Measurements from ENCODE around the gene PRDM7. TPM values are rescaled to one million over a fixed set of nuclear protein-coding genes. Genes with fewer than 3 reads are reported as not detected.

The PRDM7 gene
- total RNA-seq, 1 donor from 2014 or later, result not detected

- no peaks in the 10 kb centered on the region for H3K9me3 Mint-ChIP-seq (ENCODE audit: unreplicated experiment)
- no peak for TF ChIP-seq CTCF (IDR thresholded peaks at IDR 0.05; ENCODE audit: unreplicated experiment)
- H3K4me3 Mint-ChIP-seq (ENCODE audit: unreplicated experiment), result no peak overlapping the region
- no peak overlapping the region for H3K27ac Mint-ChIP-seq (ENCODE audit: unreplicated experiment)
- no peak for DNase-seq (ENCODE audit: low spot score)
- peaks cover 22% of the 10 kb centered on the region for H3K36me3 Mint-ChIP-seq (ENCODE audit: low read depth, unreplicated experiment)
- peaks cover 6% of the 10 kb centered on the region for H3K27me3 Mint-ChIP-seq (ENCODE audit: unreplicated experiment)
- H3K4me1 Mint-ChIP-seq (ENCODE audit: unreplicated experiment), result no peaks in the 10 kb centered on the region
Measured at GRCh38 chr16:90042946-90043514, 34.1 kb downstream of the PRDM7 start.

- Mint-ChIP-seq H3K27me3 (ENCODE audit: unreplicated experiment) (peaks cover 7% of the 10 kb centered on the region), H3K4me3 (ENCODE audit: unreplicated experiment) (no peak overlapping the region), H3K4me1 (ENCODE audit: unreplicated experiment) (no peaks in the 10 kb centered on the region), H3K27ac (ENCODE audit: unreplicated experiment) (no peak overlapping the region), H3K36me3 (ENCODE audit: low read depth, unreplicated experiment) (peaks cover 23% of the 10 kb centered on the region), H3K9me3 (ENCODE audit: unreplicated experiment) (no peaks in the 10 kb centered on the region)
- TF ChIP-seq CTCF (IDR thresholded peaks at IDR 0.05; ENCODE audit: unreplicated experiment), result no peak
- DNase-seq (ENCODE audit: low spot score), result no peak
Measured at GRCh38 chr16:90041896-90042473, 35.1 kb downstream of the PRDM7 start.

GRCh38 chr16:90040152-90041023 is 36.7 kb downstream of the PRDM7 start:
- Mint-ChIP-seq H3K4me3 (ENCODE audit: unreplicated experiment) (no peak overlapping the region), H3K36me3 (ENCODE audit: low read depth, unreplicated experiment) (peaks cover 36% of the 10 kb centered on the region), H3K27ac (ENCODE audit: unreplicated experiment) (no peak overlapping the region), H3K9me3 (ENCODE audit: unreplicated experiment) (no peaks in the 10 kb centered on the region), H3K4me1 (ENCODE audit: unreplicated experiment) (no peaks in the 10 kb centered on the region), H3K27me3 (ENCODE audit: unreplicated experiment) (peaks cover 4% of the 10 kb centered on the region)
- no peak for DNase-seq (ENCODE audit: low spot score)
- TF ChIP-seq CTCF (IDR thresholded peaks at IDR 0.05; ENCODE audit: unreplicated experiment), result no peak

DNA sequence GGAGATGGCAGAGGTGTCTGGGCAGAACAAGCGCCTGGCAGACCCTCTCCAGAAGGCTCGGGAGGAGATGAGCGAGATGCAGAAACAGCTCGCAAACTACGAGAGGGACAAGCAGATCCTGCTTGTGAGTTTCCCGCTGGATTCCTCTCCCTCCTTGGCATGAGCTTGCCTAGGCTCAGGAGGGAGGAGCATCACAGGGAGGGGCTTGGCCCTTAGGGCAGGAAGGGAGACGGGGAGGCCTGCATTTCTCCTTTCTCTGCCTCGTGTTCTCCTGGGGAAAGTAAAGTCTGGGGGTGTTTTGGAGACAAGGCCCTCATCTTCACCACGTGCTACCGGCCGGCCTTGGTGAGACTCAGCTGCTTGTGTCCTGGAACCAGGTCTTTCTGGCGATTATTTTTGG is 39.9 kb downstream of the PRDM7 start:
- Mint-ChIP-seq H3K9me3 (ENCODE audit: unreplicated experiment) (no peaks in the 10 kb centered on the region), H3K36me3 (ENCODE audit: low read depth, unreplicated experiment) (peaks cover 47% of the 10 kb centered on the region), H3K27me3 (ENCODE audit: unreplicated experiment) (peaks cover 2% of the 10 kb centered on the region), H3K27ac (ENCODE audit: unreplicated experiment) (no peak overlapping the region), H3K4me3 (ENCODE audit: unreplicated experiment) (no peak overlapping the region), H3K4me1 (ENCODE audit: unreplicated experiment) (no peaks in the 10 kb centered on the region)
- DNase-seq (ENCODE audit: low spot score), result no peak
- TF ChIP-seq CTCF (IDR thresholded peaks at IDR 0.05; ENCODE audit: unreplicated experiment), result no peak

DNA sequence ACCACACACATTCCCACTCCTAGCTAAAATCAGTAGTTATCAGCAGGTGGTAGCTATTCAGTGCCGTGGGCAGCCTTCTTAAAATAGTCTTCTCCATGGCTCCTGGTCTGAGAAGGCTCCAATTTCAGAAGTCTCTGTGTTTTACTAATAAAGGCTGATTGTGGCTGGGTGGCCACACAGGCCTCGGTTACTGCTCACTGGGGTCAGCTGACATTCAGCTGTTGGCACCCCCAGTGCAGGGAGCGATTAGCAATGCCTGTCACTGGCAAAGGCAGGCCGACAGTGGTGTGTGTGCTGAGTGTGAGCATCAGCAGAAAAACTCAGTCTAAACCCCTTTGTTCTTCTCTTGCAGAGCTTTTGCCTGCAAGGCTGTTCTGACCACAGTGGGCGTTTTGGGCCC is 41.2 kb downstream of the PRDM7 start:
- Mint-ChIP-seq H3K36me3 (ENCODE audit: low read depth, unreplicated experiment) (peaks cover 56% of the 10 kb centered on the region), H3K4me1 (ENCODE audit: unreplicated experiment) (peaks cover 4% of the 10 kb centered on the region), H3K9me3 (ENCODE audit: unreplicated experiment) (peaks cover 5% of the 10 kb centered on the region), H3K27me3 (ENCODE audit: unreplicated experiment) (peaks cover 10% of the 10 kb centered on the region), H3K27ac (ENCODE audit: unreplicated experiment) (no peak overlapping the region), H3K4me3 (ENCODE audit: unreplicated experiment) (no peak overlapping the region)
- DNase-seq (ENCODE audit: low spot score), result no peak
- no peak for TF ChIP-seq CTCF (IDR thresholded peaks at IDR 0.05; ENCODE audit: unreplicated experiment)
